Measurements from ENCODE around the gene CLASP1.
A peak's percentile ranks its signal among the peaks of the same experiment; 100 is the strongest.
"Not testable (repeated sequence)": the region's sequence is repeated elsewhere in the genome, so short reads cannot be mapped to it uniquely, and the experiment has no call there.

Gene CLASP1

GRCh38 chr2:121365061-121365460, 284.2 kb downstream of the CLASP1 start:
- DNase-seq = no peak

- DNase-seq = no peak
Observed at GRCh38 chr2:121363632-121364420, 285.4 kb downstream of the CLASP1 start.

GRCh38 chr2:121362774-121363173, 286.5 kb downstream of the CLASP1 start:
- no peak for DNase-seq

- DNase-seq = no peak
Observed at GRCh38 chr2:121362226-121362625, 287.0 kb downstream of the CLASP1 start.

- no peak for DNase-seq
Observed at GRCh38 chr2:121360566-121361300, 288.5 kb downstream of the CLASP1 start.

GRCh38 chr2:121359716-121360565, 289.3 kb downstream of the CLASP1 start:
- DNase-seq = no peak

GRCh38 chr2:121359170-121359569, 290.1 kb downstream of the CLASP1 start:
- DNase-seq = no peak

GRCh38 chr2:121358291-121358690, 291.0 kb downstream of the CLASP1 start:
- no peak for DNase-seq

- DNase-seq = peak; percentile 90
Observed at GRCh38 chr2:121356058-121356640, 293.1 kb downstream of the CLASP1 start.

GRCh38 chr2:121355488-121355887, 293.8 kb downstream of the CLASP1 start:
- DNase-seq = peak; percentile 91

- no peak for DNase-seq
Observed at GRCh38 chr2:121351521-121352318, 297.5 kb downstream of the CLASP1 start.

GRCh38 chr2:121350890-121351289, 298.4 kb downstream of the CLASP1 start:
- DNase-seq = no peak

- DNase-seq = no peak
Observed at GRCh38 chr2:121350402-121350775, 298.9 kb downstream of the CLASP1 start.

- DNase-seq = no peak
Observed at GRCh38 chr2:121349721-121350401, 299.4 kb downstream of the CLASP1 start.

- DNase-seq = peak; percentile 82
Observed at GRCh38 chr2:121348128-121348740, 301.0 kb downstream of the CLASP1 start.

GRCh38 chr2:121346859-121347258, 302.4 kb downstream of the CLASP1 start:
- DNase-seq = peak; percentile 67

GRCh38 chr2:121346407-121346806, 302.9 kb downstream of the CLASP1 start:
- DNase-seq = peak; percentile 53

GRCh38 chr2:121345887-121346286, 303.4 kb downstream of the CLASP1 start:
- no peak for DNase-seq

GRCh38 chr2:121345101-121345500, 304.2 kb downstream of the CLASP1 start:
- no peak for DNase-seq

GRCh38 chr2:121343828-121344399, 305.3 kb downstream of the CLASP1 start:
- DNase-seq = not testable (repeated sequence)

GRCh38 chr2:121343191-121343590, 306.1 kb downstream of the CLASP1 start:
- DNase-seq = peak; percentile 23

Data from DMS53 (cell line).